Neural cell (in vitro differentiated cells): ENCODE measurements around the gene PPP1R13B. TPM values are rescaled to one million over a fixed set of nuclear protein-coding genes. Genes with fewer than 3 reads are reported as not detected.

Experiments
- H2AFZ ChIP-seq: fragments of 200-600, 300-800 bp; sonication (generic), shearing (Covaris generic); 2 replicates; pipeline ENCODE4 v1.6.0; 2014; ENCODE audit warnings: low read depth, mild to moderate bottlenecking, antibody characterized with exemption, low read length, moderate library complexity
- H3F3A ChIP-seq: fragments of 200-600 bp; shearing (Covaris generic); 2 replicates; pipeline ENCODE4 v1.6.1; 2016; ENCODE audit warnings: mild to moderate bottlenecking, moderate library complexity, mixed read lengths, antibody characterized with exemption, low read length; ENCODE audit not compliant: insufficient read depth, poor library complexity, severe bottlenecking
- H3K27ac ChIP-seq: fragments of 200-600, 300-800 bp; sonication (generic), shearing (Covaris generic); 2 replicates; pipeline ENCODE4 v1.5.1; 2014; ENCODE audit warnings: mild to moderate bottlenecking, low read length, moderate library complexity
- H3K27me3 ChIP-seq: fragments of 300-800, 200-600 bp; sonication (generic), shearing (Covaris generic); 2 replicates; pipeline ENCODE4 v1.6.0; 2014; ENCODE audit warnings: mild to moderate bottlenecking, low read depth, low read length, moderate library complexity; ENCODE audit not compliant: insufficient read depth
- H3K36me3 ChIP-seq: fragments of 300-800, 200-600 bp; sonication (generic), shearing (Covaris generic); 2 replicates; pipeline ENCODE4 v1.5.1; 2014; ENCODE audit warnings: mild to moderate bottlenecking, antibody characterized with exemption, low read length, moderate library complexity; ENCODE audit not compliant: insufficient read depth
- H3K4me2 ChIP-seq: fragments of 300-800, 200-600 bp; sonication (generic), shearing (Covaris generic); 2 replicates; pipeline ENCODE4 v1.6.0; 2014; ENCODE audit warnings: mild to moderate bottlenecking, low read length
- H3K4me3 ChIP-seq: fragments of 300-800, 200-600 bp; sonication (generic), shearing (Covaris generic); 2 replicates; pipeline ENCODE4 v1.5.1; 2014; ENCODE audit warnings: mild to moderate bottlenecking, low read length, moderate library complexity
- H3K79me2 ChIP-seq: fragments of 200-600 bp; shearing (Covaris generic); replicated peaks from 2 replicates; pipeline ENCODE4 v1.6.0; 2014; ENCODE audit warnings: mild to moderate bottlenecking, low read length, moderate library complexity; ENCODE audit not compliant: insufficient read depth
- H3K9ac ChIP-seq: fragments of 300-800, 200-600 bp; sonication (generic), shearing (Covaris generic); 2 replicates; pipeline ENCODE4 v1.6.1; 2016; ENCODE audit warnings: mild to moderate bottlenecking, low read length, mixed read lengths
- H3K9me2 ChIP-seq: fragments of 200-600 bp; shearing (Covaris generic); 2 replicates; pipeline ENCODE4 v1.6.1; 2016; ENCODE audit warnings: mild to moderate bottlenecking, low read length, mixed read lengths; ENCODE audit not compliant: insufficient read depth
- H3K9me3 ChIP-seq: fragments of 200-600, 300-800 bp; sonication (generic), shearing (Covaris generic); 2 replicates; pipeline ENCODE4 v1.6.1; 2016; ENCODE audit warnings: mild to moderate bottlenecking, mixed run types, low read length, moderate library complexity, mixed read lengths
- H4K20me1 ChIP-seq: fragments of 200-600 bp; shearing (Covaris generic); 2 replicates; pipeline ENCODE4 v1.6.1; 2016; ENCODE audit warnings: mild to moderate bottlenecking, mixed run types; ENCODE audit not compliant: insufficient read depth
- CTCF ChIP-seq: fragments of 450-650 bp; IDR thresholded peaks from 2 replicates; pipeline ENCODE4 v1.5.1; 2014; ENCODE audit warnings: antibody characterized with exemption, mild to moderate bottlenecking, moderate library complexity; ENCODE audit not compliant: poor library complexity, severe bottlenecking
- EP300 ChIP-seq: fragments of 450-650 bp; conservative IDR thresholded peaks from 2 replicates; pipeline ENCODE4 v1.6.1; 2014; ENCODE audit warnings: antibody characterized with exemption, mild to moderate bottlenecking, moderate library complexity; ENCODE audit not compliant: poor library complexity, severe bottlenecking
- EZH2 ChIP-seq: fragments of 200-600, 300-800 bp; shearing (Covaris generic), sonication (generic); IDR thresholded peaks from 2 replicates; pipeline ENCODE4 v1.6.1; 2014; ENCODE audit warnings: antibody characterized with exemption, low read length, borderline replicate concordance, mild to moderate bottlenecking; ENCODE audit not compliant: insufficient read depth, poor library complexity, severe bottlenecking
- MXI1 ChIP-seq: fragments of 450-650 bp; conservative IDR thresholded peaks from 2 replicates; pipeline ENCODE4 v1.6.1; 2014; ENCODE audit warnings: antibody characterized with exemption, mild to moderate bottlenecking; ENCODE audit not compliant: poor library complexity, severe bottlenecking
- POLR2AphosphoS5 ChIP-seq: IDR thresholded peaks from 2 replicates; pipeline ENCODE4 v1.6.1; 2012
- RAD21 ChIP-seq: fragments of 450-650 bp; conservative IDR thresholded peaks from 2 replicates; pipeline ENCODE4 v1.6.1; 2014; ENCODE audit warnings: antibody characterized with exemption, mild to moderate bottlenecking, moderate library complexity
- REST ChIP-seq: IDR thresholded peaks from 2 replicates; pipeline ENCODE4 v1.6.1; 2012; ENCODE audit warnings: borderline replicate concordance
- SMC3 ChIP-seq: fragments of 450-650 bp; conservative IDR thresholded peaks from 2 replicates; pipeline ENCODE4 v1.6.1; 2014; ENCODE audit warnings: antibody characterized with exemption, mild to moderate bottlenecking, moderate library complexity; ENCODE audit not compliant: poor library complexity
- TAF1 ChIP-seq: IDR thresholded peaks from 2 replicates; pipeline ENCODE4 v1.6.1; 2012; ENCODE audit warnings: low read depth
- polyA plus RNA-seq: library from polyadenylated mRNA; depleted of rRNA; stranded (reverse); fragments of >200 nt; gene quantifications from 2 replicates; pipeline ENCODE4 v1.2.3, GENCODE V29; 2014

Gene PPP1R13B
- polyA plus RNA-seq, 1 donor from 2014 or later = 8.2 TPM

- no peak overlapping the region for H2AFZ ChIP-seq
- peak overlapping the region; percentile 89 for H3K4me3 ChIP-seq
- H3F3A ChIP-seq = no peaks in the 10 kb centered on the region
- peak overlapping the region; percentile 72 for H3K4me2 ChIP-seq
- H3K27ac ChIP-seq = no peak overlapping the region
- H3K79me2 ChIP-seq = peaks cover 40% of the 10 kb centered on the region
- no peak for TF ChIP-seq EP300
- H4K20me1 ChIP-seq = peaks cover 5% of the 10 kb centered on the region
- H3K9me2 ChIP-seq = no peaks in the 10 kb centered on the region
- H3K9ac ChIP-seq = peak overlapping the region; percentile 67
- no peaks in the 10 kb centered on the region for H3K27me3 ChIP-seq
- H3K36me3 ChIP-seq = no peaks in the 10 kb centered on the region
- H3K9me3 ChIP-seq = no peaks in the 10 kb centered on the region
Observed at GRCh38 chr14:103716091-103716801, 131.1 kb downstream of the PPP1R13B start.

GRCh38 chr14:103715052-103716000, 132.0 kb downstream of the PPP1R13B start, which contains the start of the genes XRCC3 and ZFYVE21:
Gene XRCC3, minus strand, starts transcription at chr14:103715451. Its CDS starts 4,364 bp downstream, at chr14:103711087.
Gene ZFYVE21, plus strand, starts transcription at chr14:103715810. Its CDS starts 32 bp downstream, at chr14:103715842.
- H3K4me2 ChIP-seq = peak within 1 kb of the TSS; percentile 72
- no peaks in the 10 kb centered on the region for H3K36me3 ChIP-seq
- TF ChIP-seq TAF1 = no peak
- TF ChIP-seq SMC3 = peak; percentile 47
- TF ChIP-seq CTCF = peak; percentile 29
- TF ChIP-seq MXI1 = peak; percentile 90
- no peaks in the 10 kb centered on the region for H3F3A ChIP-seq
- no peak within 1 kb of the TSS for H3K27ac ChIP-seq
- peak within 1 kb of the TSS; percentile 89 for H3K4me3 ChIP-seq
- H3K79me2 ChIP-seq = peaks cover 33% of the 10 kb centered on the region
- H3K9me3 ChIP-seq = no peaks in the 10 kb centered on the region
- H3K9me2 ChIP-seq = no peaks in the 10 kb centered on the region
- no peak within 1 kb of the TSS for H2AFZ ChIP-seq
- H3K27me3 ChIP-seq = no peaks in the 10 kb centered on the region
- peaks cover 5% of the 10 kb centered on the region for H4K20me1 ChIP-seq
- peak within 1 kb of the TSS; percentile 67 for H3K9ac ChIP-seq

GRCh38 chr14:103714063-103714724, 133.2 kb downstream of the PPP1R13B start:
- H3K9ac ChIP-seq = no peak overlapping the region
- H3K79me2 ChIP-seq = peaks cover 33% of the 10 kb centered on the region
- H3K9me2 ChIP-seq = no peaks in the 10 kb centered on the region
- peak overlapping the region; percentile 61 for H3K4me3 ChIP-seq
- H3K27ac ChIP-seq = no peak overlapping the region
- H3K9me3 ChIP-seq = no peaks in the 10 kb centered on the region
- no peaks in the 10 kb centered on the region for H3F3A ChIP-seq
- H3K27me3 ChIP-seq = no peaks in the 10 kb centered on the region
- no peak for TF ChIP-seq POLR2AphosphoS5
- TF ChIP-seq REST = no peak
- TF ChIP-seq RAD21 = no peak
- no peak for TF ChIP-seq EZH2
- TF ChIP-seq MXI1 = no peak
- TF ChIP-seq CTCF = no peak
- no peak for TF ChIP-seq SMC3
- TF ChIP-seq TAF1 = no peak
- TF ChIP-seq EP300 = no peak
- H2AFZ ChIP-seq = no peak overlapping the region
- H3K36me3 ChIP-seq = no peaks in the 10 kb centered on the region
- H4K20me1 ChIP-seq = peaks cover 5% of the 10 kb centered on the region
- no peak overlapping the region for H3K4me2 ChIP-seq
